ENCODE data around the gene TBCE. TPM values are rescaled to one million over a fixed set of nuclear protein-coding genes. Genes with fewer than 3 reads are reported as not detected.

The TBCE gene
- total RNA-seq, 2 donors from 2014 or later = 15.4 to 18.0 TPM

- Histone ChIP-seq H3K9me3 (no peaks in the 10 kb centered on the region), H3K4me1 (peaks cover 0 to 55% of the 10 kb centered on the region in 2 donors), H3K4me3 (peak overlapping the region in 1 of 2 donors; percentile 92), H3K27me3 (no peaks in the 10 kb centered on the region), H3K36me3 (no peaks in the 10 kb centered on the region), H3K27ac (peak overlapping the region; percentile 94 to 99)
- no peak for TF ChIP-seq CTCF (IDR thresholded peaks at IDR 0.05)
- DNase-seq (ENCODE audit: low spot score) = no peak
Measured at GRCh38 chr1:235325854-235326253, 41.4 kb upstream of the TBCE start.

GRCh38 chr1:235326719-235327558 is 40.3 kb upstream of the TBCE start:
- Histone ChIP-seq H3K9me3 (no peaks in the 10 kb centered on the region), H3K36me3 (no peaks in the 10 kb centered on the region), H3K27ac (peak overlapping the region; percentile 94 to 99), H3K4me3 (peak overlapping the region; percentile 76 to 92), H3K4me1 (peaks cover 0 to 66% of the 10 kb centered on the region in 2 donors), H3K27me3 (no peaks in the 10 kb centered on the region)
- DNase-seq (ENCODE audit: low spot score) = peak; percentile 60
- TF ChIP-seq CTCF (IDR thresholded peaks at IDR 0.05) = no peak

GRCh38 chr1:235327559-235328270 is 39.5 kb upstream of the TBCE start, which contains the start of gene ARID4B:
Gene ARID4B, minus strand, starts transcription at chr1:235328179. Its CDS starts 1,260 bp downstream, at chr1:235326919.
- DNase-seq (ENCODE audit: low spot score) = no peak
- Histone ChIP-seq H3K27me3 (no peaks in the 10 kb centered on the region), H3K27ac (peak within 1 kb of the TSS; percentile 94 to 99), H3K9me3 (no peaks in the 10 kb centered on the region), H3K4me3 (peak within 1 kb of the TSS; percentile 76 to 92), H3K36me3 (no peaks in the 10 kb centered on the region), H3K4me1 (peaks cover 0 to 67% of the 10 kb centered on the region in 2 donors)
- peak in 1 of 2 donors; percentile 42 for TF ChIP-seq CTCF (IDR thresholded peaks at IDR 0.05)

GRCh38 chr1:235328271-235329138 is 38.7 kb upstream of the TBCE start, which contains the start of gene GGPS1:
Gene GGPS1, plus strand, starts transcription at chr1:235328570. Its CDS starts 6,695 bp downstream, at chr1:235335265.
- Histone ChIP-seq H3K36me3 (no peaks in the 10 kb centered on the region), H3K27me3 (no peaks in the 10 kb centered on the region), H3K9me3 (no peaks in the 10 kb centered on the region), H3K4me3 (peak within 1 kb of the TSS; percentile 76 to 92), H3K4me1 (peaks cover 0 to 63% of the 10 kb centered on the region in 2 donors), H3K27ac (peak within 1 kb of the TSS; percentile 94 to 99)
- peak; percentile 99 for DNase-seq (ENCODE audit: low spot score)
- no peak for TF ChIP-seq CTCF (IDR thresholded peaks at IDR 0.05)
